Measurements from ENCODE around the gene INAFM2. TPM values are rescaled to one million over a fixed set of nuclear protein-coding genes. Genes with fewer than 3 reads are reported as not detected.

INAFM2 gene
- total and polyA plus RNA-seq, 9 of the 15 experiments (the other 6 are each of a cell fraction or from before 2014, with no cell fraction given) = 11.8 to 43.1 (median 27.2) TPM

- ChIA-PET POLR2A (no interaction called here), CTCF (ENCODE audit: low intra/inter-chr PET ratio) (interaction anchor here (0.6 kb wide), 1 partner anchor 85 kb away, joined by 3 read pairs; the partner anchor contains the start of gene KNSTRN)
- 40% methylated on average over 10 of the region's 10 CpGs for WGBS (ENCODE audit: insufficient coverage, low coverage, missing lambda C conversion rate)
- TF ChIP-seq ZNF780A (CRISPR knock-in tag; IDR thresholded peaks at IDR 0.05) = no peak
- no peak for TF ChIP-seq FIP1L1 (IDR thresholded peaks at IDR 0.05; ENCODE audit: low read depth, low read length, poor library complexity, severe bottlenecking)
- TF ChIP-seq TFAP4 (CRISPR knock-in tag; IDR thresholded peaks at IDR 0.05; ENCODE audit: borderline replicate concordance) = no peak
- no peak for TF ChIP-seq PTTG1 (tag; IDR thresholded peaks at IDR 0.05; ENCODE audit: low read depth)
- no peak for TF ChIP-seq NCOA1 (IDR thresholded peaks at IDR 0.05; ENCODE audit: low read depth)
- TF ChIP-seq BCLAF1 (IDR thresholded peaks at IDR 0.05; ENCODE audit: borderline replicate concordance in 1 of 2, control insufficient read depth in 1 of 2, low read depth in 2 of 2, low read length in 1 of 2) = no peak
- TF ChIP-seq MECOM (CRISPR knock-in tag; IDR thresholded peaks at IDR 0.05) = no peak
- TF ChIP-seq RBM22 (IDR thresholded peaks at IDR 0.05; ENCODE audit: low read depth, low read length, poor library complexity, severe bottlenecking) = no peak
- TF ChIP-seq MYBL2 (IDR thresholded peaks at IDR 0.05; ENCODE audit: low read depth) = no peak
- TF ChIP-seq MYBL2 (CRISPR knock-in tag; IDR thresholded peaks at IDR 0.05; ENCODE audit: borderline replicate concordance) = no peak
- no peak for TF ChIP-seq PHF21A (IDR thresholded peaks at IDR 0.05; ENCODE audit: borderline replicate concordance, low read depth)
- no peak for TF ChIP-seq DACH1 (IDR thresholded peaks at IDR 0.05; ENCODE audit: partially characterized antibody)
- in situ Hi-C loops (cut with MboI) = no loop called here
- FAIRE-seq (no peak), ATAC-seq (no peak), DNase-seq (ENCODE audit: extremely low read depth in 1 of 4, low spot score in 3 of 4) (no peak)
- H3K27me3 ChIP-seq (ENCODE audit: control insufficient read depth in 2 of 2, insufficient read depth in 2 of 2, low read length in 2 of 2) = peaks cover 0 to 33% of the 10 kb centered on the region in 2 experiments; a peak in 3 of 5 replicates
- H3K79me2 ChIP-seq (ENCODE audit: control insufficient read depth, insufficient read depth, low read length) = no peaks in the 10 kb centered on the region
- no TSS peak for BruUV-seq (replicated peaks)
- intact Hi-C loops (cut with micrococcal nuclease) = no loop called here
- H4K20me1 ChIP-seq (replicated peaks; ENCODE audit: control insufficient read depth, insufficient read depth, low read length) = 0 out of 2 replicates have a peak, but pooled peaks cover 2% of the 10 kb centered on the region
- H3K9me1 ChIP-seq (ENCODE audit: control insufficient read depth, insufficient read depth, low read length) = no peaks in the 10 kb centered on the region
- H2AFZ ChIP-seq (ENCODE audit: low read depth, low read length) = no peak overlapping the region
- no peaks in the 10 kb centered on the region for H3K36me3 ChIP-seq (ENCODE audit: control insufficient read depth, insufficient read depth, low read length)
- peaks cover 18 to 31% of the 10 kb centered on the region in 2 experiments; a peak in 4 of 5 replicates for H3K4me1 ChIP-seq (replicated peaks in 1 of 2; ENCODE audit: control insufficient read depth in 2 of 2, insufficient read depth in 2 of 2, low read length in 2 of 2)
- no peak overlapping the region for H3K4me3 ChIP-seq
- H3K9ac ChIP-seq (ENCODE audit: insufficient read depth in 1 of 2, low read depth in 2 of 2, low read length in 2 of 2) = no peak overlapping the region
- H3K9me3 ChIP-seq (replicated peaks; ENCODE audit: control insufficient read depth, insufficient read depth, low read depth, low read length) = no peaks in the 10 kb centered on the region
- H3K27ac ChIP-seq (ENCODE audit: extremely low read depth, low read depth, low read length) = no peak overlapping the region
- H3K4me2 ChIP-seq (ENCODE audit: insufficient read depth, low read length) = no peak overlapping the region
These were observed 26.1 kb upstream of the INAFM2 start for GRCh38 chr15:40297356-40297755.

Data from K562 (cell line).